Fibroblast of skin of scalp (primary cell): ENCODE results near the gene KRT80.

Experiments used
- DNase-seq: peaks from one replicate; pipeline ENCODE4 v3.0.0-alpha.2; 2013

KRT80 gene

DNA sequence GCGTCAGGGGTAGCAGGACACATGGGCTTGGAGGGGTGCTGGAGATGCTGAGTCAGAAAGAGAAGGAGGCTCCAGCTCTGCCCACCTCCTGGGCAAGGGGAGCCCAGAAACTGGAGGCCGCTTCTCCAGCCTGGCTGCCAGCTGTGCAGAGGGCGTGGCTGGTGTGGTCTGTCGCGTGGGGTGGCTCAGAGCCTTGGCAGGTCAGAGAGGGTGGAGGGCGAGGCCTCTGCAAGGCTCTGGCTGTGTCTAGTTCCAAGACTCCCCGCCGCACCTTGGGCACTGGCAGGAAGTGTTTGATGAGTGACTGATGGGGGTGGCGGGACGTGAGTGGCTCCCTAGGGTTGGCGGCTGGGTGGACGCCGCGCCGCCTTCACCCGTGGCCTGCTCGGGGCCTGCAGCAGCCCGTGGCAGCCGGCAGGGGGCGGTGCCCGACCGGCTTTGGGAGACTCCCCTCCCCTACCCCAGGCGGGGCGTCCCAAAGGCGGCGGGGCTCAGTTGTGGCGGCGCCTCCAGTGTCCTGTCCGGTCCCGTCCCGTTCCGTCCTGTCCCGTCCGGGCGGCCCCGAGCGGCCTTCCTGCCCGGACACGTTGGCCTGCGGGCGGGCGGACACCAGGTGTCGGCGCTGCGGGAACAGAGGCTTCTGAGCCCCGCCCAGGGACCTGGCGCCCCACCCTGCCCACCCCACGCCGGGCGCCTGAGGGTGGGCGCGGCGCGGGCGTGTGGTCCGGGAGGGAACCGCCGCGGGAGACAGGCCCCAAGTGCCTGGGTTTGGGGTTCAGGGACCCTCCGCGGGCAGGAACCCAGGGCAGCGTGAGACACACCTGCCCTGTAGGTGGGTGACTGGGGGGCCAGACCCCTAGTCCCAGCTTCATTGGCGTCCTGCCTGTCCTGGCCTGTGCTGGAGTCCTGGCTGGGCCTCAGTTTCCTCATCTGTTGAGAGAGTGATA is 39.7 kb downstream of the KRT80 start:
- peak; percentile 76 for DNase-seq

DNA sequence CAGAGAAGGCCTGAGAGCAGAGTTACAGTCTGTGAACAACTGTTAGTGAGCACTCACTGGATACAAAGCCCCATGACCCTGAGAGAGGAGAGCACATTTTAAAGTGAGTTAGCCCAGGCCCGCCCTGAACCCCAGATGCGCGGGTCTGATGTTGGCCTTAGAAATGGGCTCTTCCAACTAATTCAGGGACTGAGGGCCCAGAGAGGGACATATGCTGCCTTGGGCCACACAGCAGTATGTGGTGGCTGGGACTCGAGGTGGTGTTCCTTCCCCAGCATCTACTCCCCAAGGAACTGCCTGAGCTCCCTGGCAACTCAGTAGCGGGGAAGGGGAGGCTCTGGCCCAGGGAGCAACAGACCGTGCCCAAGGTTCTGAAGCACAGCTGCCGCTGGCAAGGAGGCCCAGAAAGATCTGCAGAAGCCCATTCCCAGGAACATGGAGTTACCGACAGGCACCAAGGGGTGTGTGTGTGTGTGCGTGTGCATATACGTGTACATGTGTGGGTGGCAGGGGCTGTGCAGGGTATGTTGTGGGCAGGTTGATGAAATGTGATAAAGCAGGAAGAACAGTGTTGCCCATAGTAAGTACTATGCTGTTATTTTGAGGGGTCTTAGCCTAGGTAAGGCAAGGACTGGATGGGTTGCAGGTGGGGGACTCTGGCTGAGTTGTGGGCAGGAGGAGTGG is 40.5 kb downstream of the KRT80 start:
- no peak for DNase-seq

DNA sequence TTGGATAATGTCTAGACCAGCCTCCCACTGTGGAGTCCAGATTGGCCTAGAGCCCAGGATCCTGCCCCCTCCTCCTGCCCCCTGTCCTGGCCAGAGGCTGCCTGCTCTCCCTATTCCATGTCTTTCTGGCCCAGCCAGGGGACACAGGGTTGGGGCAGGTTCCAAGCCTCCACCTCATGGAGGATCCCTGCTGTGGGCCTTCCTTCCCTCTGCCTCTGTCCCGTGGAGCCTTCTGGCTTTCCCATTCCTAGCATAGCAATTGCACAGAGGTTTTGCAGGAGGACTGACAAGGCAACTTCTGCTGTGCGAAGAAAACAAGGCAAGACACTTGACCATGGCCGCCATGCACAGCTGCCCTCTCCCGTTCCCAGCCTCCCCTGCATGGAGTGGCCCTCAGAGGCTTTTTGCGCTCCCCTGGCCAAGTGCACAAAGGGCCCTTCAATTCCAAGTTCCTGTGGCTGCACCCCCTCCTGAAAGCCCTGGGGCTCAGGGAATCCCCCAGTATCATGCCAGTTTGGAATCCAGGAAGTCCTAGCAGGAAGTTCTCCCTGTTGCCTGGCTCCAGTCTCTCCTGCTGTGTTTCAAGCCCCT is 42.1 kb downstream of the KRT80 start:
- DNase-seq = peak; percentile 64

DNA sequence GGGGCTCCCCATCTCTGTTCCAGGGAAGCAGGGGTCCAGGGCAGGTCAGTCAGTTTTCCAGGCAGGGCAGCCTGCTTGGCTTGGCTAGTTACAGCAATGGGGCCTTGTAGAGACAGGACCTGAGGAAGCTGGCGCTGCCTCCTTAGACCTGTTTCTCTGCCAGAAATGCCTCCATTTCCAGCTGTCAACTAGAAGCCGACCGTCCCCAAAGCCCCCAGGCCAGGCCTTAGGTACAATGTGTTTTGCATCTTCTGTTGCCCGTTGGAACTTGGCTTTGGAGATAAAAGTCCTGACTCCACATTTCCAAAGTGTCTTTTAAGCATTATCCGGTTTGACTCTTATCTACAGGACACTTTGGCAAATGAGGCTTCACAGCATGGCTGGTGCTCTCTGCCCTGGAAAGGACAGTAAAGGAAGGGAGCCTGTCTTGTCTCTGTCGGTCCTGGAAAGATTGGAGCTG is 42.6 kb downstream of the KRT80 start:
- no peak for DNase-seq

DNA sequence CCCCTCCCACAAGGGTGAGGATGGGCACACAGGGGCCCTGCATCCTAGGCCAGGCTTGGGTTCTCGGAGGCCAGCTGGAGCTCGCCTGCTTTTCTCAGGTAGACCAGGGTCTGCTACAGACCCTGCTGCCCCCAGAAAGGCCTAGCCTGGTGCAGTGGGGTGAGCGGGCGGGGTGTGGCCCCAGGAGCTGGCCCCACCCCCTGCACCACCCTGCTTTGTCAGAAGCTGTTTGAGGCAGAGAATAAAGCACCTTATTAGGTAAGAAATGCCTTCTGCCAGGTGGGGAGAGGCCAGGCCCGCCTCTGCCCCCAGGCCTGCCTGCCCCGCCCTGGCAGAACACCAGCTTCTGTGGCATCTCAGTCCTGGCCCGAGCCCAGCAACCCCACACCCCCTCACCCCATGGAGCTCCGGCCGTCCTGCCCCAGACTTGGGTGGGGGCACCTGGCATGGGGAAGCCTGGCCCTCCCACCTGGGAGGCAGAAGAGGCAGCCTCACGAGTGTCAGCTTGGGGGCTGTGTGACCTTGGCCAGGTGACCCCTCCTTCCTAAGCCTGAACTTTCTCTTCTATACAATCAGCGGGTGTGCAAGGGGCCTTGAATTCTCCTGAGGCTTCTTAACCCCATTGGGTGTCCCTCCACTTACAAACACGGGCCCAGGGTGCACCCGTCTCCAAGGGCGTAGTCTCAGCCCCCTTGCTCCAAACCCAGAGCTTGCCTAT is 43.2 kb downstream of the KRT80 start:
- DNase-seq = no peak

DNA sequence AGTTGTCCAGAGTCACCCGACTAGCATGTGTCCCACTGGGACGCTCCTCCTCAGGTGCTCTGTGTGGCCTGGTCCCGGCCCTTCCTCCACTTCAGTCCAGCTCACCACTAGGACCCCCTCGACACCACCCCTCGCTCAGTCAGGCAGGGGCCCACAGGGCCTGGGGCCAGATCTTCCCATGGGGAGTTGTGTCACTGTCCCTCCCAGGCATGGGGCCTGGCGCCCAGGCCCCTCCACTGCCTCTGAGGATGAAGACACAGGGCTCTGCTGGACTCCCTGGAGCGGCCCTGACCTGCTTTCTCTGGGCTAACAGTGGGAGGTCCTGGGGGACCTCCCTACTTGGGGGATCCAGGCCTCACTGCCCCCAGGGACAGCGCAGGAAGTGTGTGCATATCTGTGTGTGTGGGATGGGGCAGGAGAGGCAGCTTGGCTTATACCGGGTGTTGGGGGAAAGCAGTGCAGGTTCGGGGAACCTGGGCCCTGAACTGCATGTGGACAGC is 43.8 kb downstream of the KRT80 start:
- DNase-seq = peak; percentile 47

DNA sequence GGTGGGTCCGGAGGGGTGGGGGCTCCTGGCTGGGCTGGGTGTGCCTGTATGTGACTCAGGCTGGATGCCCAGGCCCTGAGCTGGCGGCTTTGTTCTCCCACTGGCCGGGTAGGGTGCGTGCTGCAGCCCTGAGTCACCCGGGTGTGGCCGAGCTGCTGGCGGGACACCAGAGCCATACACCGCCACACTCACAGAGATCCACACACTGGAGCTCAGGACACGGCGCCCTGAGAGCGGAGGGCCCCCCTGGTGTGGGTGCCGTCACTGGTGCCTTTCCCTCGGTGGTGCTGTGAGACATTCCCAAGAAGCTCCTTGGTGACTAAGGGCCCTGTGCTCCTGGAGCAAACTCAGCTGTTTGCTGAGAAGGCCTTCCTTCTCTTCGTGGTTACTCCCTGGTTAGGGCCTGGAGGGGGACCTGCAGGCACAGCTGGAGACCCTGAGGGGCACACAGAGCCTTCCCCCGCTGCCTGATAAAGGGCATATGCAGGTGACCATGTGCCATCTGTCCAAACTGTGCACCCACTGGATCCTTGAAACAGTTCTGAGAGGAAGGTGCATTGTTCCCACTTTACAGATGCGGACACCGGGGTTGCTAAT is 44.3 kb downstream of the KRT80 start:
- peak; percentile 99 for DNase-seq

DNA sequence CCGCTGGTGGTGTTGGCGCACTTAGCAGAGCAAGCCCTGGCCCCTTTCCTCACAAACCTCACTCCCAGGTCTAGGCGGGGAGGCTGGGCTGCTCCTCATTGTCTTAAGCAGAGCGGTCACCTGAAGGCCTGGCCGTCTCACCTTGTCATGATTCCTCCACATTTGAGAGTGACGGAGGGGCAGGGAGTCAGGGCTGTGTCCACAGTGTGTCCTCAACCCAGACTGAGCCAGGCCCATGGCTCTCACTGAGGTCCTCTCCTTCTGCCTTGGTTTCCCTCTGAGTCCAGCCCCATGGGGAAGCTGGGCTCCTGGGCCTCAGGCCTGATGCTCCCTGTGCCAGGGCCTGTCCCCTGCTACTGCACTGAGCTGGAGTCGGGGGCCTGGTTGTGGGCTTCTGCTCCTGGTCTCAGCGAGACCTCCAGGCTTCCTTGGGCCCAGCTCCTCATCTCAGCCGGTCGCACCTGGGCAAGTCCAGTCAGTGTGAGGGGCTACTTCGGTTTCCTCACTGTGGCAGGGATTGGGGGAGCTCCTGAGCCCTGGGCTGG is 44.9 kb downstream of the KRT80 start:
- DNase-seq = no peak

DNA sequence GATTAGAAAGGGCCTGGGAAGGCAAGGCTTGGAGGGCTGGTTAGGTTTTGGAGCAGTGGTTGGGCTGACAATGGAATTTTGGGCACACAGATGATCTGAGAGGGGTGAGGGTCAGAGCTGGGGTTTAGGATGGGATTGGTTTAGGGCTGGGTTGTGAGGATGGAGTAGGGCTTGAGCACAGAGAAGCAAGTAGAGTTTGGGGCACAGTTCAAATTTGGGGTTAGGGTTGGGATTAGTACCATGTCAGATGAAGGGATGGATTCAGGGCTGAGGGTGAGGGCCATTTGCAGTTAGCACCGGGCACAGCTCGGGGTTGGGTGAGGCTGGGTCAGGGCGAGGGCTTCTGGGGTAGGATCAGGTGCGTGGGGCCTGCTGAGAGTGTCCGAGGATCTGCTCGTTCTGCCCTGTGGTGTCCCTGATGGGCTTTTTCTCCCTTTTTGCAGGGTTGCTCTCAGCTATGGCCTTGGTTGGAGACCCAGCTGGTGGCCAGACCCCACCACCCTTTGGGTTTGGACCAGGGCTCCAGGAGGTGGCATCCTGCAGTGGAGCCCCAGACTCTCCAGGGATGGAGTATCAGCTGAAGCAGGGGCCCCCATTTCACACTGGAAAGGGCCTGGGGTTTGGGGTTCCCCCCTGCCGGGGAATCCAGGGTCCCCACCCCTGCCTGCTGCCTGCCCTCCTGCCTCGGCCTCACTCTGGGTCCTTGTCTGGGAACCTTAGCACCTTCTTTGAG is 45.6 kb downstream of the KRT80 start:
- no peak for DNase-seq

DNA sequence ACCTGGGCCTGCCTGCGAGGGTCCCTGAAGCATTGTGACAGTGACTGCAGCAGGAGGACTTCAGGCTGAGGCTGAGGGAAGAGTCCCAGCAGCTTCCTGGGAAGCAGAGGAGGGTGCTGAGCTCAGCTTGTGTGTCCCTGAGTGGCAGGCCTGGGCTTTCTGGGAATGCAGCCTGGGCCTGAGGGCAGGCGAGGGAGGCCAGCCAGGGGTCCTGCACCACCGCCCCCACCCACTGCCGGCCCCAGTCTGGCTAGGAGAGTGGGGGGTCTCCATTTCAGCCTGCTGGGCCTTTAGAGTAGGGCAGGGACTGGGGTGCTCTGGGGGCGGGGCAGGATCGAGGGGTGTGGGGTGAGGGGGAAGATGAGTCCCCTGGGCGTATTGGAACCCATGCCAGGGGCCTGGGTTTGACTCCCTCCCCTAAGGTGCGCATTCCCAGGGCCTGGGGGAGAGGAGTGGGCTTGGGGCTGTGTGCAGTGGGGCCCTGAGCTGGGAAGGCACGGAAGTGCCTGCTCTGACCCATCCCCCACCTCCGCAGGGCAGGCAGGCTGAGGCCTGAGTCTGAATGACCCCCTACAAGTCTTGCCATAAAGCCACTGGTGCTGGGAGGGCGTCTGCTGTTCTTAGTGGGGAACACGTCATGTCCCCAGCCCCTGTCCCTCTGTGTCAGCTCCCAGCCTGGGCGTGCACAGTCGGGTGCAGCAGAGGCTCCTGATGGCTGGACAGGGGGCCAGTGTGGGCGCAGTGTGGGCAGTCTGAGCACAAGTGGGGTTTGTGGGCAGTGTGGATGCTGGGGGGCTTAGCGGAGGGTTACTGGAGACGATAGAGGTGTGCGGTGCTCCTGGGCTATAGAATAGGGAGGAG is 46.4 kb downstream of the KRT80 start:
- DNase-seq = no peak

DNA sequence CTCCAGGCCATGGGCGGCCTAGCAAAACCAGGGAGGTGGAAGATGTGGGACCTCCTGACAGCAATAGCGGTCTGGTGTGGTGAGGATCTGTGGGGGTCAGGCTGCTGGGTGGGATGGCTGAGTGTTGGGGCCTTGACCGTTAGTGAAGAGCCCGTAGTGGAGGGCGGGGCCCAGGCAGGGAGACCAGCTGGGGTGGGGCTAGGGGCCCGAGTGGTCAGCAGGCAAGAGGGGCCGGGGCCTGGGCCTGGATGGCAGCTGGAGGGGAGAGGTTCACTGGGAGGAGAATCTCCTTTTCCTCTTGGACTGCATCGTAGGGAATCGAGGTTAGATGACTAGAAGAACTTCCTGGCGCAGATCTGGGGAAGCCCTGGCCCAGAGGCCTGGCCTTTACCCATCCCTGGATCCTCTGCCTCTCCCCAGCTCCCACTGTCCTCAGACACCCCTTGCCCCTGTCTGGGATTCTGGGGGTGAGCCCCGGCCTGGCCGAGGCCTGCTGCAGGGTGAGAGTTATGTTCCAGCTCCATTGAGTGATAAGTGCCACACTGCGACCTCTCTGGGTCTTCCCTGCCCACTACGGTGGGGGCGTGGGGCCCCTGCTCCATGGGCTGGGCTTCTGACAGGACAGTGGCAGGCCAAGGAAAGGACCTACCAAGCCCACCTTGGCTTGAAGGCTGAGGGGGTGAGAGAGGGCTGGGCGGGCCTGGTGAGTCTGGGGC is 47.1 kb downstream of the KRT80 start:
- DNase-seq = no peak

DNA sequence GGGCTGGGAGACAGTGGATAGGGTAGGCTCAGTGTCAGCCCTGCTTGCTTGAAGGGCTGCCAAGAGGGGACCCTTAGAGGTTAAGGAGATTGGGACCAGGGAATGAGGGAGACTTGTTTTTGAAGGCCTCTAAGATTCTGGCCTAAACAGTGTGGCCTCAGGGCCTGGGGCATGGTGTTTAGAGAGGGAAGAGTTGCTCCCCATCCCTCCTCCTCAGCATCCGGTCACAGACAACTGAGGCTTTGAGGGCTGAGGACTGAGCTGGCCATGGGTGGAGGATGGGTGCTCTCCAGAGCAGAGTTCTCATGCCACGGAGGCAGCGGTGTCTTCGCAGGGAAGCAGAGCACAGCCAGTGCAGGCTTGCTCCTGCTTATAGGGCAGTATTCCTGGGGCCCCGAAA is 49.4 kb downstream of the KRT80 start:
- no peak for DNase-seq

DNA sequence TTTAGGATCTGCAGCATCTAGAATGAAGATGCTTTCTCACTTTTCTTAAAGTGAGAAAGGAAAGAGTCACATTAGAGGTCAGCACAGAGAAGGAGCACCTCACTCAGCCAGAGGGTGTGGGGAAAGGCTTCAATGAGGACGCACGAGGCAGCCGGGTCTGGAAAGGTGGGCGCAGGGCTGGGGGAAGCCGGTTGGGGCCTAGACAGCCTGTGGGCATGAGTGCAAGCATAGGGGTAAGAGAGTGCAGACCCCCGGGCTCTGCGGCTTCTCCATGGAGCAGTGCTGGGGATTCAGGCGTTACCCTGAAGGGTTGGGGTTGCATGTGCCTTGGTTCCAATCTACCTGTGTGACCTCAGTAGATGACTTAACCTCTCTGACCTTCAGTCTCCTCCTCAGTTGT is 49.9 kb downstream of the KRT80 start:
- DNase-seq = no peak

DNA sequence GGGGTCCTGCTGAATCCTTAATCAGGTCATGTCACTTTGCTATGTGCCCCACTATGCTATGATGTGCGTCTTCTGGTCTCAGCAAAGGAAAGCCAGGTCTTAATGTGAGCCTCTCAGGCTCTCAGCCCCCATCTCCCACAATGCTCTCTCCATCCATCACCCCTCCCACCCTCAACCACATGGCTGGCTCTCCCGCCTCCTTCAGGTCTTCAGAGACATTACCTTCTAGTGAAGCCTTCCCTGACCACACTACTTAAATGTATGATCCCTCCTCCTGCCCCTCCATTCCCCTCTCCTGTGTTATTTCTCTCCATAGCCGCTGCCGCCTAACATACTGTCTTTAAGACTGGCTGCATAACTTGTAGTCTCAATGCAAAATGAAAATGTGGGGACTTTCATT is 50.5 kb downstream of the KRT80 start:
- DNase-seq = no peak

DNA sequence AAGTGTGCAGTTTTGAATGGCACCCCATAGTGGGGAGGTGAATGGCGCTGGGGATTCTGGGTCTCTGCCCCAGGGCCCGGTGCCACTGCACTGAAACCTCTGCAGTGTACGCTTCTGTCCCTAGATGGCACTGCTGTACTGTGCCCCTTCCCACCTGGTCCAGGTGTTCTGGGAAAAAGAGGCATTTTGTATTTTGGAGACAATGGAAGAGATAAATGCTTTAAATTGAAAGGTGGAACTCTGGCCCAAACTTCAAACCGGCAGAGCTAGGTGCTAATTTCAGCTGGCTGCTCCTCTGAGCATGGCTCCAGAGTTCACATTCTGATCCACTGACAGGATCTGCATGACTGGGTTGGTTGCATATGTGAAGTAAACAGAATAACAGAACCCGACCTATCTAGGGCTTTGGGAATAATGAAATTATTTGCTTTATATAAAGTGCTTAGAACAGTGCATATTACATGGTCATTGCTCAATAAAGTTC is 52.2 kb downstream of the KRT80 start:
- DNase-seq = no peak

DNA sequence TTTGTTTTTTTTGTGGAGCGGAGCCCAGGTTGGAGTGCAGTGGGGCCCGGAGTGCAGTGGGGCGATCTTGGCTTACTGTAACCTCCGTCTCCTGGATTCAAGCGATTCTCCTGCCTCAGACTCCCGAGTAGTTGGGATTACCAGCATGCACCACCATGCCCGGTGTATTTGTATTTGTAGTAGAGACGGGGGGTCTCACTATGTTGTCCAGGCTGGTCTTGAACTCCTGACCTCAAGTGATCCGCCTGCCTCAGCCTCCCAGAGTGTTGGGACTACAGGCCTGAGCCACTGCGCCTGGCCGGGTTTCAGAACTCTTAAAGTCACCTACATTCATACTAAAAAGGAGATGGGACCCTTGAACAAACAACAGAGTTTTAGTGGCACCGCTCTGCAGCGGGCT is 52.7 kb downstream of the KRT80 start:
- no peak for DNase-seq

DNA sequence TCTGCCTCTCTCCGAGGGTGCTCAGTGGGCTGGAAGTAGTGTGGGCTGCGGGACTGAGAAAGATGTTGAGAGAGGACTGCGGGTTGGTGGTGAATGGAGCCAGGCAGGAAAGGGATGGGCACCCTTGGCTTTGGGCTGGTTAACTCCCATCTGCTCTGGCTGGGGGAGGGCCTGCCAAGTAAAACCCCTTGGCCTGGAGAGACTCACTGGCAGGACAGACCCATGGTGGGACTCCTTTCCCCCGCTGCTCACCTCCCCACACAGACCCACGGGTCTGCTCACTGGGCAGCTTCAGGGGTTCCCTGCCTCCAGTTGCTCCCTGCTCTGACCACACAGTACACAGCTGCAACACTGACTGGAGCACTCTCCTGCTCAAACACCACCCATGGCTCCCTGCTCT is 54.1 kb downstream of the KRT80 start:
- DNase-seq = no peak

DNA sequence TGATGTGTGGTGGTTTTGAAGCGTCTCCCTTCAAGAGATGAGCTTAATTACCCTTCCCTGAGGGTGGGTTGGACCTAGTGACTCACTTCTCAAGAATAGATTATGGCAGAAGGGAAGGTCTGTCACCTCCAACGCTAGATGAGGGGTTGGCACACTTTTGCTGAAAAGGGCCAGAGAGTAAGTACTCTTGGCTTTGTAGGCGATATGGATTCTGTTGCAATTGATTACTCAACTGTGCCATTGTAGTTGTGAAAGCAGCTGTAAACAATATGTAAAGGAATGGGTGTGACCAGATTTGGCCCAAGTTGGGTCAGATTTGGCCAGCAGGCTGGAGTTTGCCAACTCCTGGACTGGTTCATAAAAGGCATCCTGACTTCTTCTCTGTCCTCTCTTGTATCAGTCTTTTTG is 59.1 kb downstream of the KRT80 start:
- DNase-seq = no peak

DNA sequence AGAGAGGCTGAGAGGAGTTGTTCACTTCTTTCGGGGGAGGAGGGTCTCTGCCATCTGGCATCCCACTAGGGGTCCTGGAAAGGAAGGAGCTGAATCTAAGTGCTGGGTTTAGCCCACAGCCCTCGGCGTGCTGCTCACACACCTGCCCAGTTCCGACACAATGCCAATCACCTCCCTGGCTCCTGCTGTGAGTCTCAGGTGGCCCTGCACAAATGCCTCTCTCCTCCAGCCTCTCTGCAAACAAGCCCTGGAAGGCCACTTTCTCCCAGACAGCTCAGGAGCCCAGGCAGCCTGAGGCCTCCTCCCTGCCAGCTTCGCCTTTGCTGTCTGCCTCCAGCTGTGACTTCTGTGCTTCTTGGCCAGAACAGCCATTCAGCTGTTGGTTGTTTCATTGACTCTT is 61.1 kb downstream of the KRT80 start:
- no peak for DNase-seq
